T-cell (primary cell): ENCODE data around the gene ARHGAP6. TPM values are rescaled to one million over a fixed set of nuclear protein-coding genes. Genes with fewer than 3 reads are reported as not detected.
"Not testable (repeated sequence)": the region's sequence is repeated elsewhere in the genome, so short reads cannot be mapped to it uniquely, and the experiment has no call there.

Experiments
- ATAC-seq, 4 experiments: fragments of 200-7000 bp in 3 of 4; fragments of 150-1000 bp in 1 of 4; cut with Tn5 transposase; replicated peaks in 1 of 4; 1 replicate in 3 of 4; 2 replicates in 1 of 4; pipeline ENCODE4 v1.10.0; 2021; ENCODE audit warnings: moderate library complexity in 3 of 4, mild to moderate bottlenecking in 2 of 4, moderate number of reproducible peaks in 1 of 4
- CTCF ChIA-PET, 2 donors: fragments of 300-600 bp; sonication (Branson Sonifier 250); formaldehyde crosslinking; loops; one replicate each; lab custom pipeline; 2022; ENCODE audit warnings: antibody characterized with exemption in 2 of 2; lab: Charles Lee
- POLR2A ChIA-PET, 2 donors: fragments of 300-600 bp; sonication (Branson Sonifier 250); formaldehyde crosslinking; loops; one replicate each; lab custom pipeline; 2022; ENCODE audit warnings: antibody characterized with exemption in 2 of 2; lab: Charles Lee
- DNase-seq, 35 experiments: peaks; one replicate each; pipeline versions ENCODE4 v3.0.0 to v3.0.0-alpha.2; 2013 to 2023
- H3K27ac ChIP-seq: one replicate; pipeline ENCODE4 v1.5.1; 2013; ENCODE audit warnings: low read length
- H3K27me3 ChIP-seq, 2 experiments: replicated peaks in 1 of 2; 1 replicate in 1 of 2; 2 replicates in 1 of 2; pipeline versions ENCODE4 v1.6.1 to v1.7.0; 2013; ENCODE audit warnings: low read length in 1 of 2, mixed read lengths in 1 of 2; ENCODE audit not compliant: control insufficient read depth in 2 of 2, insufficient read depth in 2 of 2; ENCODE audit errors: extremely low read depth in 1 of 2
- H3K36me3 ChIP-seq, 2 donors: 1 replicate in 1 of 2; 2 replicates in 1 of 2; pipeline versions ENCODE4 v1.6.1 to v1.7.0; 2013; ENCODE audit warnings: low read length in 1 of 2; ENCODE audit not compliant: control insufficient read depth in 2 of 2, insufficient read depth in 1 of 2; ENCODE audit errors: extremely low read depth in 1 of 2
- H3K4me1 ChIP-seq, 2 experiments: 1 replicate in 1 of 2; 2 replicates in 1 of 2; pipeline versions ENCODE4 v1.6.1 to v1.7.0; 2013; ENCODE audit warnings: low read length in 2 of 2, mixed read lengths in 1 of 2; ENCODE audit not compliant: insufficient read depth in 2 of 2, control insufficient read depth in 1 of 2; ENCODE audit errors: extremely low read depth in 1 of 2
- H3K4me3 ChIP-seq, 2 donors: 1 replicate in 1 of 2; 2 replicates in 1 of 2; pipeline versions ENCODE4 v1.5.1 to v1.7.0; 2013; ENCODE audit warnings: mild to moderate bottlenecking in 2 of 2, low read length in 1 of 2, moderate library complexity in 1 of 2; ENCODE audit not compliant: control insufficient read depth in 1 of 2; ENCODE audit errors: extremely low read depth in 1 of 2
- H3K9me3 ChIP-seq: 2 replicates; pipeline ENCODE4 v1.7.0; 2013
- H3K27ac Mint-ChIP-seq, 2 donors: one replicate each; pipeline ENCODE4 v1.8.0; 2020 to 2021; ENCODE audit warnings: mild to moderate bottlenecking in 2 of 2, mixed read lengths in 2 of 2
- H3K27me3 Mint-ChIP-seq, 2 donors: one replicate each; pipeline ENCODE4 v1.8.0; 2021 to 2022; ENCODE audit warnings: mixed read lengths in 2 of 2
- H3K36me3 Mint-ChIP-seq: one replicate; pipeline ENCODE4 v1.8.0; 2021; ENCODE audit warnings: mixed read lengths
- H3K4me1 Mint-ChIP-seq, 3 donors: one replicate each; pipeline ENCODE4 v1.8.0; 2020 to 2022; ENCODE audit warnings: mixed read lengths in 3 of 3, mild to moderate bottlenecking in 1 of 3
- H3K4me3 Mint-ChIP-seq, 3 donors: one replicate each; pipeline ENCODE4 v1.8.0; 2020 to 2022; ENCODE audit warnings: mild to moderate bottlenecking in 3 of 3, mixed read lengths in 3 of 3, moderate library complexity in 3 of 3
- H3K9me3 Mint-ChIP-seq, 3 donors: one replicate each; pipeline ENCODE4 v1.8.0; 2020 to 2022; ENCODE audit warnings: mixed read lengths in 3 of 3
- WGBS: methylation state at CpG from one replicate; pipeline ENCODE4 v1.1.5; 2013; ENCODE audit warnings: missing lambda C conversion rate; ENCODE audit not compliant: insufficient coverage; 5-methylcytosine and 5-hydroxymethylcytosine counted together
- total RNA-seq, 35 experiments: library from RNA in 6 of 35; stranded (reverse) in 6 of 35; fragments of 120-200 nt in 1 of 35; gene quantifications; one replicate each; pipeline versions ENCODE4 v1.2.1 to v1.2.4 and lab custom pipeline; 2013 to 2026

ARHGAP6 gene
- total RNA-seq, 5 donors from 2014 or later (not counting 1 experiment from before 2014, with no cell fraction given) = 0.09 to 0.13 (median 0.12) TPM; not detected in 2

GRCh38 chrX:11129534-11130105 lies 536.1 kb downstream of the ARHGAP6 start:
- H3K4me3 Mint-ChIP-seq = no peak overlapping the region
- ATAC-seq = no peak
- no peaks in the 10 kb centered on the region for H3K9me3 ChIP-seq
- H3K4me1 Mint-ChIP-seq = no peaks in the 10 kb centered on the region
- POLR2A ChIA-PET = no interaction called here
- H3K9me3 Mint-ChIP-seq = peaks cover 0 to 4% (median 0%) of the 10 kb centered on the region in 3 donors
- no peak for DNase-seq
- no peak overlapping the region for H3K27ac ChIP-seq
- WGBS = 82% methylated on average over 2 of the region's 5 CpGs
- no peak overlapping the region for H3K4me3 ChIP-seq
- peaks cover 0 to 3% of the 10 kb centered on the region in 2 donors for H3K27me3 Mint-ChIP-seq
- H3K36me3 ChIP-seq = no peaks in the 10 kb centered on the region
- CTCF ChIA-PET = interaction anchor here in 1 of 2 donors (1.1 kb wide), 1 partner anchor 941 kb away, joined by 3 read pairs; no protein-coding TSS in a partner anchor
- H3K27me3 ChIP-seq = no peaks in the 10 kb centered on the region
- peaks cover 3% of the 10 kb centered on the region for H3K36me3 Mint-ChIP-seq
- no peaks in the 10 kb centered on the region for H3K4me1 ChIP-seq
- H3K27ac Mint-ChIP-seq = no peak overlapping the region

GRCh38 chrX:11125060-11125459 lies 540.7 kb downstream of the ARHGAP6 start:
- WGBS = 100% methylated on average over 1 of the region's 5 CpGs
- peaks cover 0 to 3% of the 10 kb centered on the region in 2 donors for H3K27me3 Mint-ChIP-seq
- CTCF ChIA-PET = interaction anchor here in 1 of 2 donors (1.2 kb wide), 1 partner anchor 18 kb away, joined by 4 read pairs; no protein-coding TSS in a partner anchor

GRCh38 chrX:11124112-11124511 lies 541.6 kb downstream of the ARHGAP6 start:
- peaks cover 0 to 4% (median 0%) of the 10 kb centered on the region in 3 donors for H3K9me3 Mint-ChIP-seq
- no peak for DNase-seq
- POLR2A ChIA-PET = no interaction called here

More at GRCh38 chrX:11125060-11125459, 540.7 kb downstream of the ARHGAP6 start:
- ATAC-seq (no peak), DNase-seq (no peak)
- Mint-ChIP-seq H3K4me1 (no peaks in the 10 kb centered on the region), H3K36me3 (peaks cover 13% of the 10 kb centered on the region), H3K9me3 (peaks cover 0 to 4% (median 0%) of the 10 kb centered on the region in 3 donors), H3K27ac (no peak overlapping the region), H3K4me3 (no peak overlapping the region)
- Histone ChIP-seq H3K27ac (no peak overlapping the region), H3K4me1 (no peaks in the 10 kb centered on the region), H3K9me3 (no peaks in the 10 kb centered on the region), H3K36me3 (peaks cover 0 to 17% of the 10 kb centered on the region in 2 donors), H3K27me3 (no peaks in the 10 kb centered on the region), H3K4me3 (no peak overlapping the region)
- POLR2A ChIA-PET = no interaction called here

GRCh38 chrX:11123087-11123486 lies 542.6 kb downstream of the ARHGAP6 start:
- H3K4me1 Mint-ChIP-seq, H3K4me3 Mint-ChIP-seq, H3K27ac Mint-ChIP-seq, H3K4me1 ChIP-seq, H3K27me3 ChIP-seq, H3K4me3 ChIP-seq, DNase-seq, ATAC-seq, H3K9me3 Mint-ChIP-seq, H3K9me3 ChIP-seq, POLR2A ChIA-PET, H3K27me3 Mint-ChIP-seq, H3K27ac ChIP-seq: not testable (repeated sequence)
- CTCF ChIA-PET = interaction anchor here in 1 of 2 donors (0.6 kb wide), 1 partner anchor 677 kb away, joined by 5 read pairs; no protein-coding TSS in a partner anchor
- H3K36me3 Mint-ChIP-seq = peaks cover 14% of the 10 kb centered on the region
- peaks cover 0 to 35% of the 10 kb centered on the region in 2 donors for H3K36me3 ChIP-seq
- WGBS = no CpG with 5 or more reads among the region's 6 CpGs

More at GRCh38 chrX:11124112-11124511, 541.6 kb downstream of the ARHGAP6 start:
- no peaks in the 10 kb centered on the region for H3K4me1 ChIP-seq
- no peaks in the 10 kb centered on the region for H3K27me3 ChIP-seq
- Mint-ChIP-seq H3K27ac (no peak overlapping the region), H3K4me3 (no peak overlapping the region), H3K27me3 (peaks cover 0 to 4% of the 10 kb centered on the region in 2 donors), H3K36me3 (peaks cover 13% of the 10 kb centered on the region), H3K4me1 (no peaks in the 10 kb centered on the region)
- CTCF ChIA-PET = interaction anchor here in 1 of 2 donors (0.7 kb wide), 1 partner anchor 1127 kb away, joined by 5 read pairs; no protein-coding TSS in a partner anchor
- peaks cover 0 to 25% of the 10 kb centered on the region in 2 donors for H3K36me3 ChIP-seq
- no CpG with 5 or more reads among the region's 2 CpGs for WGBS
- H3K9me3 ChIP-seq = no peaks in the 10 kb centered on the region
- H3K4me3 ChIP-seq = no peak overlapping the region
- H3K27ac ChIP-seq = no peak overlapping the region
- no peak for ATAC-seq

GRCh38 chrX:11119313-11119943 lies 546.3 kb downstream of the ARHGAP6 start:
- no peak overlapping the region for H3K27ac ChIP-seq
- H3K9me3 ChIP-seq = no peaks in the 10 kb centered on the region
- H3K36me3 ChIP-seq = peaks cover 0 to 68% of the 10 kb centered on the region in 2 donors
- ChIA-PET CTCF (no interaction called here), POLR2A (no interaction called here)
- ATAC-seq (no peak), DNase-seq (no peak)
- H3K27me3 Mint-ChIP-seq = peaks cover 0 to 3% of the 10 kb centered on the region in 2 donors
- no peaks in the 10 kb centered on the region for H3K4me1 ChIP-seq
- WGBS = no CpG with 5 or more reads among the region's 8 CpGs
- no peak overlapping the region for H3K4me3 ChIP-seq
- H3K4me1 Mint-ChIP-seq = no peaks in the 10 kb centered on the region
- H3K27ac Mint-ChIP-seq = no peak overlapping the region
- H3K4me3 Mint-ChIP-seq = no peak overlapping the region
- H3K9me3 Mint-ChIP-seq = no peaks in the 10 kb centered on the region
- H3K27me3 ChIP-seq = no peaks in the 10 kb centered on the region
- H3K36me3 Mint-ChIP-seq = peaks cover 37% of the 10 kb centered on the region

GRCh38 chrX:11117745-11118144 lies 548.0 kb downstream of the ARHGAP6 start:
- H3K27ac ChIP-seq = no peak overlapping the region
- H3K4me3 ChIP-seq = no peak overlapping the region
- no peak for ATAC-seq
- no peak for DNase-seq
- Mint-ChIP-seq H3K4me3 (no peak overlapping the region), H3K4me1 (peaks cover 7 to 16% (median 8%) of the 10 kb centered on the region in 3 donors), H3K36me3 (peaks cover 37% of the 10 kb centered on the region), H3K27ac (no peak overlapping the region), H3K9me3 (no peaks in the 10 kb centered on the region), H3K27me3 (peaks cover 0 to 3% of the 10 kb centered on the region in 2 donors)
- WGBS = no CpG with 5 or more reads among the region's 3 CpGs
- H3K4me1 ChIP-seq = no peaks in the 10 kb centered on the region
- ChIA-PET POLR2A (no interaction called here), CTCF (no interaction called here)
- no peaks in the 10 kb centered on the region for H3K27me3 ChIP-seq
- peaks cover 0 to 73% of the 10 kb centered on the region in 2 donors for H3K36me3 ChIP-seq
- no peaks in the 10 kb centered on the region for H3K9me3 ChIP-seq
